ENCODE measurements around the gene PTX4.

DNA sequence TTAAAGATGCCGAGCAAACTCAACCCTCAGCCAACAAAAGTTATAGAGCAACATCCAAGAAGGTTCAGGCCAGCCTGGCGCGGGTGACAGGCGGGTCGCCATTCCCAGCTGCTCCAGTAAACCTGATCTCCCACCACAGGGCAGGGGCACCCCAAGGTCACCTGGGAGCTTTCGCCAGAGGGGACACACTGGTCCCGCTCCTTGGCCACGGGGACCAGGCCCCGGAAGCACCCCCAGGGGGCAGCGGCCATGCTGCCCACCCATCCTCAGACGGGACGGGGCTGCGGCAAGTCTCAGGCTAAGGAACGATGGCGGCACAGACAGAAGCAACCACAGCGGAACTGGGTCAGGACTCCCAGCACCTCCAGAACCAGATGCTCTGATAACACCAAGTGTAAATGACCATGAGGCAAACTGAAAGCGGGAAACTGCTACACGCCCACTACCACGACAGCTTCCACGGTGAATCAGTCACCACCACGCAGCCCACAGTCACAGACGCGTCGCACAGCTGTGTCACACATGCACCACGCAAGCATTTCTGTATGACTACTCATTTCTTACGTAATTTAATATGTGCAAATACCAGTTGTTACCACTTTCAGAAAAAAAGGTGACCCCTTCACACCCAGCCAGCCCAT, 30.3 kb downstream of the PTX4 start:
- TF ChIP-seq, protein P1, sequence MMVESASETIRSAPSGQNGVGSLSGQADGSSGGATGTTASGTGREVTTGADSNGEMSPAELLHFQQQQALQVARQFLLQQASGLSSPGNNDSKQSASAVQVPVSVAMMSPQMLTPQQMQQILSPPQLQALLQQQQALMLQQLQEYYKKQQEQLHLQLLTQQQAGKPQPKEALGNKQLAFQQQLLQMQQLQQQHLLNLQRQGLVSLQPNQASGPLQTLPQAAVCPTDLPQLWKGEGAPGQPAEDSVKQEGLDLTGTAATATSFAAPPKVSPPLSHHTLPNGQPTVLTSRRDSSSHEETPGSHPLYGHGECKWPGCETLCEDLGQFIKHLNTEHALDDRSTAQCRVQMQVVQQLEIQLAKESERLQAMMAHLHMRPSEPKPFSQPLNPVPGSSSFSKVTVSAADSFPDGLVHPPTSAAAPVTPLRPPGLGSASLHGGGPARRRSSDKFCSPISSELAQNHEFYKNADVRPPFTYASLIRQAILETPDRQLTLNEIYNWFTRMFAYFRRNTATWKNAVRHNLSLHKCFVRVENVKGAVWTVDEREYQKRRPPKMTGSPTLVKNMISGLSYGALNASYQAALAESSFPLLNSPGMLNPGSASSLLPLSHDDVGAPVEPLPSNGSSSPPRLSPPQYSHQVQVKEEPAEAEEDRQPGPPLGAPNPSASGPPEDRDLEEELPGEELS (CRISPR knock-in tag; IDR thresholded peaks at IDR 0.05; ENCODE audit: borderline replicate concordance) = no peak
- no peak for TF ChIP-seq ZBTB17 (CRISPR knock-in tag; IDR thresholded peaks at IDR 0.05)
- TF ChIP-seq ZNF253 (CRISPR knock-in tag; conservative IDR thresholded peaks at IDR 0.05) = no peak
- TF ChIP-seq CBX2 (IDR thresholded peaks at IDR 0.05; ENCODE audit: insufficient read depth, low read length, poor library complexity, severe bottlenecking) = no peak
- TF ChIP-seq ZNF12 (CRISPR knock-in tag; IDR thresholded peaks at IDR 0.05) = no peak
- TF ChIP-seq, protein P2, sequence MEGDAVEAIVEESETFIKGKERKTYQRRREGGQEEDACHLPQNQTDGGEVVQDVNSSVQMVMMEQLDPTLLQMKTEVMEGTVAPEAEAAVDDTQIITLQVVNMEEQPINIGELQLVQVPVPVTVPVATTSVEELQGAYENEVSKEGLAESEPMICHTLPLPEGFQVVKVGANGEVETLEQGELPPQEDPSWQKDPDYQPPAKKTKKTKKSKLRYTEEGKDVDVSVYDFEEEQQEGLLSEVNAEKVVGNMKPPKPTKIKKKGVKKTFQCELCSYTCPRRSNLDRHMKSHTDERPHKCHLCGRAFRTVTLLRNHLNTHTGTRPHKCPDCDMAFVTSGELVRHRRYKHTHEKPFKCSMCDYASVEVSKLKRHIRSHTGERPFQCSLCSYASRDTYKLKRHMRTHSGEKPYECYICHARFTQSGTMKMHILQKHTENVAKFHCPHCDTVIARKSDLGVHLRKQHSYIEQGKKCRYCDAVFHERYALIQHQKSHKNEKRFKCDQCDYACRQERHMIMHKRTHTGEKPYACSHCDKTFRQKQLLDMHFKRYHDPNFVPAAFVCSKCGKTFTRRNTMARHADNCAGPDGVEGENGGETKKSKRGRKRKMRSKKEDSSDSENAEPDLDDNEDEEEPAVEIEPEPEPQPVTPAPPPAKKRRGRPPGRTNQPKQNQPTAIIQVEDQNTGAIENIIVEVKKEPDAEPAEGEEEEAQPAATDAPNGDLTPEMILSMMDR (IDR thresholded peaks at IDR 0.05 in 2 of 3, conservative IDR thresholded peaks at IDR 0.05 in 1 of 3; ENCODE audit: insufficient read depth in 2 of 3, low read depth in 1 of 3, low read length in 3 of 3) = no peak
- TF ChIP-seq ZNF311 (CRISPR knock-in tag; IDR thresholded peaks at IDR 0.05) = no peak
- no peak for TF ChIP-seq NR2C2 (CRISPR knock-in tag; IDR thresholded peaks at IDR 0.05)
- no peak for TF ChIP-seq NR2C2 (tag; IDR thresholded peaks at IDR 0.05)
- TF ChIP-seq, protein P3, sequence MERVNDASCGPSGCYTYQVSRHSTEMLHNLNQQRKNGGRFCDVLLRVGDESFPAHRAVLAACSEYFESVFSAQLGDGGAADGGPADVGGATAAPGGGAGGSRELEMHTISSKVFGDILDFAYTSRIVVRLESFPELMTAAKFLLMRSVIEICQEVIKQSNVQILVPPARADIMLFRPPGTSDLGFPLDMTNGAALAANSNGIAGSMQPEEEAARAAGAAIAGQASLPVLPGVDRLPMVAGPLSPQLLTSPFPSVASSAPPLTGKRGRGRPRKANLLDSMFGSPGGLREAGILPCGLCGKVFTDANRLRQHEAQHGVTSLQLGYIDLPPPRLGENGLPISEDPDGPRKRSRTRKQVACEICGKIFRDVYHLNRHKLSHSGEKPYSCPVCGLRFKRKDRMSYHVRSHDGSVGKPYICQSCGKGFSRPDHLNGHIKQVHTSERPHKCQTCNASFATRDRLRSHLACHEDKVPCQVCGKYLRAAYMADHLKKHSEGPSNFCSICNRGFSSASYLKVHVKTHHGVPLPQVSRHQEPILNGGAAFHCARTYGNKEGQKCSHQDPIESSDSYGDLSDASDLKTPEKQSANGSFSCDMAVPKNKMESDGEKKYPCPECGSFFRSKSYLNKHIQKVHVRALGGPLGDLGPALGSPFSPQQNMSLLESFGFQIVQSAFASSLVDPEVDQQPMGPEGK (CRISPR knock-in tag; IDR thresholded peaks at IDR 0.05; ENCODE audit: borderline replicate concordance) = no peak
- TF ChIP-seq SOX6 (IDR thresholded peaks at IDR 0.05) = no peak
- TF ChIP-seq, protein P4, sequence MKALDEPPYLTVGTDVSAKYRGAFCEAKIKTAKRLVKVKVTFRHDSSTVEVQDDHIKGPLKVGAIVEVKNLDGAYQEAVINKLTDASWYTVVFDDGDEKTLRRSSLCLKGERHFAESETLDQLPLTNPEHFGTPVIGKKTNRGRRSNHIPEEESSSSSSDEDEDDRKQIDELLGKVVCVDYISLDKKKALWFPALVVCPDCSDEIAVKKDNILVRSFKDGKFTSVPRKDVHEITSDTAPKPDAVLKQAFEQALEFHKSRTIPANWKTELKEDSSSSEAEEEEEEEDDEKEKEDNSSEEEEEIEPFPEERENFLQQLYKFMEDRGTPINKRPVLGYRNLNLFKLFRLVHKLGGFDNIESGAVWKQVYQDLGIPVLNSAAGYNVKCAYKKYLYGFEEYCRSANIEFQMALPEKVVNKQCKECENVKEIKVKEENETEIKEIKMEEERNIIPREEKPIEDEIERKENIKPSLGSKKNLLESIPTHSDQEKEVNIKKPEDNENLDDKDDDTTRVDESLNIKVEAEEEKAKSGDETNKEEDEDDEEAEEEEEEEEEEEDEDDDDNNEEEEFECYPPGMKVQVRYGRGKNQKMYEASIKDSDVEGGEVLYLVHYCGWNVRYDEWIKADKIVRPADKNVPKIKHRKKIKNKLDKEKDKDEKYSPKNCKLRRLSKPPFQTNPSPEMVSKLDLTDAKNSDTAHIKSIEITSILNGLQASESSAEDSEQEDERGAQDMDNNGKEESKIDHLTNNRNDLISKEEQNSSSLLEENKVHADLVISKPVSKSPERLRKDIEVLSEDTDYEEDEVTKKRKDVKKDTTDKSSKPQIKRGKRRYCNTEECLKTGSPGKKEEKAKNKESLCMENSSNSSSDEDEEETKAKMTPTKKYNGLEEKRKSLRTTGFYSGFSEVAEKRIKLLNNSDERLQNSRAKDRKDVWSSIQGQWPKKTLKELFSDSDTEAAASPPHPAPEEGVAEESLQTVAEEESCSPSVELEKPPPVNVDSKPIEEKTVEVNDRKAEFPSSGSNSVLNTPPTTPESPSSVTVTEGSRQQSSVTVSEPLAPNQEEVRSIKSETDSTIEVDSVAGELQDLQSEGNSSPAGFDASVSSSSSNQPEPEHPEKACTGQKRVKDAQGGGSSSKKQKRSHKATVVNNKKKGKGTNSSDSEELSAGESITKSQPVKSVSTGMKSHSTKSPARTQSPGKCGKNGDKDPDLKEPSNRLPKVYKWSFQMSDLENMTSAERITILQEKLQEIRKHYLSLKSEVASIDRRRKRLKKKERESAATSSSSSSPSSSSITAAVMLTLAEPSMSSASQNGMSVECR (CRISPR knock-in tag; IDR thresholded peaks at IDR 0.05) = no peak
- no peak for TF ChIP-seq ARID2 (IDR thresholded peaks at IDR 0.05)
- no peak for TF ChIP-seq POLR2A (conservative IDR thresholded peaks at IDR 0.05)
- TF ChIP-seq ZKSCAN3 (CRISPR knock-in tag; IDR thresholded peaks at IDR 0.05) = no peak
